GM19238 (cell line): ENCODE data around the gene SEMA4A.
"Not testable (repeated sequence)": the region's sequence is repeated elsewhere in the genome, so short reads cannot be mapped to it uniquely, and the experiment has no call there.

Source experiments
- DNase-seq: peaks from one replicate; pipeline ENCODE4 v3.0.0; 2011; ENCODE audit warnings: low spot score; ENCODE audit not compliant: insufficient read length

SEMA4A gene

GRCh38 chr1:156193208-156193487 lies 39.8 kb downstream of the SEMA4A start:
- no peak for DNase-seq

- DNase-seq: peak; percentile 94
Measured at GRCh38 chr1:156193488-156194299, 40.3 kb downstream of the SEMA4A start, which contains the start of gene SLC25A44. Gene SLC25A44, plus strand, starts transcription at chr1:156194104. Its CDS starts 5,744 bp downstream, at chr1:156199848.

- DNase-seq: no peak
Measured at GRCh38 chr1:156194300-156194652, 40.9 kb downstream of the SEMA4A start.

- no peak for DNase-seq
Measured at GRCh38 chr1:156195853-156196252, 42.5 kb downstream of the SEMA4A start.

- no peak for DNase-seq
Measured at GRCh38 chr1:156196445-156196844, 43.1 kb downstream of the SEMA4A start.

- no peak for DNase-seq
Measured at GRCh38 chr1:156198831-156199349, 45.5 kb downstream of the SEMA4A start.

GRCh38 chr1:156200044-156200443 lies 46.7 kb downstream of the SEMA4A start:
- DNase-seq: no peak

- DNase-seq: no peak
Measured at GRCh38 chr1:156203331-156203730, 49.9 kb downstream of the SEMA4A start.

- DNase-seq: no peak
Measured at GRCh38 chr1:156204686-156205085, 51.3 kb downstream of the SEMA4A start.

GRCh38 chr1:156211243-156211642 lies 57.9 kb downstream of the SEMA4A start:
- DNase-seq: no peak

GRCh38 chr1:156212130-156212529 lies 58.7 kb downstream of the SEMA4A start:
- DNase-seq: no peak

- peak; percentile 100 for DNase-seq
Measured at GRCh38 chr1:156212833-156213643, 59.7 kb downstream of the SEMA4A start, which contains the start of gene PMF1. Gene PMF1, plus strand, starts transcription at chr1:156213007. Its CDS starts 9 bp downstream, at chr1:156213016.

- no peak for DNase-seq
Measured at GRCh38 chr1:156213644-156213966, 60.2 kb downstream of the SEMA4A start.

GRCh38 chr1:156214024-156214748 lies 60.8 kb downstream of the SEMA4A start:
- DNase-seq: no peak

- not testable (repeated sequence) for DNase-seq
Measured at GRCh38 chr1:156216361-156217086, 63.1 kb downstream of the SEMA4A start.

GRCh38 chr1:156217871-156218270 lies 64.5 kb downstream of the SEMA4A start:
- peak; percentile 41 for DNase-seq

GRCh38 chr1:156220226-156220625 lies 66.8 kb downstream of the SEMA4A start:
- DNase-seq: no peak

- DNase-seq: no peak
Measured at GRCh38 chr1:156221986-156222692, 68.8 kb downstream of the SEMA4A start.

GRCh38 chr1:156225677-156226014 lies 72.3 kb downstream of the SEMA4A start:
- no peak for DNase-seq

- peak; percentile 73 for DNase-seq
Measured at GRCh38 chr1:156226116-156226538, 72.7 kb downstream of the SEMA4A start.

- no peak for DNase-seq
Measured at GRCh38 chr1:156226782-156227181, 73.4 kb downstream of the SEMA4A start.
